ENCODE results near the gene INSR. TPM values are rescaled to one million over a fixed set of nuclear protein-coding genes. Genes with fewer than 3 reads are reported as not detected.
A peak's percentile ranks its signal among the peaks of the same experiment; 100 is the strongest.

The INSR gene
- total and polyA plus RNA-seq, 2 of the 8 experiments (the other 6 are each of a cell fraction or from before 2014, with no cell fraction given), result 13.1 to 48.7 TPM

GRCh38 chr19:7069904-7070226, 224.3 kb downstream of the INSR start:
- no peak overlapping the region for H3K27ac ChIP-seq (ENCODE audit: low read depth, low read length)
- no peak for DNase-seq (ENCODE audit: low read depth in 1 of 2, low spot score in 2 of 2)
- WGBS, 2 experiments (ENCODE audit: extremely low coverage in 1 of 2, insufficient coverage in 1 of 2, insufficient read length in 1 of 2, insufficient replicate concordance in 2 of 2, low coverage in 1 of 2, low lambda C conversion rate in 2 of 2, missing lambda C conversion rate in 1 of 2), result 6% methylated on average over 12 of the region's 12 CpGs; no CpG with 5 or more reads in 1 of the 2 experiments
- TF ChIP-seq MAX (IDR thresholded peaks at IDR 0.05), result no peak
- no peak for TF ChIP-seq POU5F1 (IDR thresholded peaks at IDR 0.05; ENCODE audit: low read depth, low read length)
- TF ChIP-seq ATF3 (IDR thresholded peaks at IDR 0.05; ENCODE audit: insufficient read depth, low read depth, low read length), result no peak
- TF ChIP-seq, protein P1, sequence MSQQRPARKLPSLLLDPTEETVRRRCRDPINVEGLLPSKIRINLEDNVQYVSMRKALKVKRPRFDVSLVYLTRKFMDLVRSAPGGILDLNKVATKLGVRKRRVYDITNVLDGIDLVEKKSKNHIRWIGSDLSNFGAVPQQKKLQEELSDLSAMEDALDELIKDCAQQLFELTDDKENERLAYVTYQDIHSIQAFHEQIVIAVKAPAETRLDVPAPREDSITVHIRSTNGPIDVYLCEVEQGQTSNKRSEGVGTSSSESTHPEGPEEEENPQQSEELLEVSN (IDR thresholded peaks at IDR 0.05), result no peak
- no peak for TF ChIP-seq SUZ12 (IDR thresholded peaks at IDR 0.05; ENCODE audit: low read length)
- no peak for TF ChIP-seq GABPA (IDR thresholded peaks at IDR 0.05; ENCODE audit: borderline replicate concordance, insufficient read depth, low read length)
- TF ChIP-seq NRF1 (IDR thresholded peaks at IDR 0.05; ENCODE audit: low read depth, low read length), result no peak
- no peak for TF ChIP-seq BCL11A (IDR thresholded peaks at IDR 0.05; ENCODE audit: low read depth in 2 of 2, low read length in 2 of 2)
- TF ChIP-seq TEAD4 (IDR thresholded peaks at IDR 0.05; ENCODE audit: low read depth, low read length), result no peak
- no peak for TF ChIP-seq SIRT6 (IDR thresholded peaks at IDR 0.05; ENCODE audit: low read length)
- TF ChIP-seq YY1 (IDR thresholded peaks at IDR 0.05; ENCODE audit: low read depth, low read length), result no peak
- TF ChIP-seq SP1 (IDR thresholded peaks at IDR 0.05; ENCODE audit: low read depth, low read length), result no peak
- no peak for TF ChIP-seq SRF (IDR thresholded peaks at IDR 0.05; ENCODE audit: low read depth, low read length)

More at GRCh38 chr19:7069904-7070226, 224.3 kb downstream of the INSR start:
- H2BK5ac ChIP-seq (ENCODE audit: low read depth, low read length), result no peak overlapping the region
- H3K9ac ChIP-seq (replicated peaks in 1 of 4; ENCODE audit: extremely low read depth in 1 of 4, low read depth in 3 of 4, low read length in 3 of 4), result peak overlapping the region; percentile 56 to 59 (median 58)
- peaks cover 6 to 10% of the 10 kb centered on the region in 2 experiments; a peak in 2 of 4 replicates for H3K9me3 ChIP-seq (ENCODE audit: insufficient read depth in 2 of 2, low read depth in 1 of 2, low read length in 1 of 2)
- peak overlapping the region; percentile 85 to 95 (median 90) for H3K4me3 ChIP-seq (ENCODE audit: extremely low read depth in 1 of 4, insufficient read depth in 2 of 4, low read depth in 3 of 4, low read length in 4 of 4)
- no peak overlapping the region for H3K4ac ChIP-seq (replicated peaks; ENCODE audit: insufficient read length, low read depth, low read length)
- no peak overlapping the region for H2BK15ac ChIP-seq (ENCODE audit: low read length)
- 0 out of 2 replicates have a peak overlapping the region, but pooled peaks have one; percentile 1 for H2AFZ ChIP-seq (ENCODE audit: low read length)
- H3K4me1 ChIP-seq (replicated peaks in 1 of 4; ENCODE audit: control insufficient read depth in 3 of 4, insufficient read depth in 4 of 4, low read length in 3 of 4), result no peaks in the 10 kb centered on the region
- no peaks in the 10 kb centered on the region for H4K20me1 ChIP-seq (replicated peaks in 1 of 2; ENCODE audit: control insufficient read depth in 1 of 2, insufficient read depth in 2 of 2, low read length in 2 of 2)
- H2BK20ac ChIP-seq (ENCODE audit: low read length), result no peak overlapping the region
- no peak overlapping the region for H2BK12ac ChIP-seq (ENCODE audit: low read depth, low read length)
- no peak overlapping the region for H3K23ac ChIP-seq (ENCODE audit: insufficient read length)
- peak overlapping the region; percentile 66 to 79 for H3K4me2 ChIP-seq (ENCODE audit: insufficient read depth in 1 of 2, low read depth in 2 of 2, low read length in 2 of 2)
- no peak overlapping the region for H3K56ac ChIP-seq (replicated peaks; ENCODE audit: insufficient read length, low read depth, low read length)
- ChIA-PET CTCF (ENCODE audit: partially characterized antibody) (interaction anchor here (1.1 kb wide), 1 partner anchor 311 kb away, joined by 4 read pairs; no protein-coding TSS in a partner anchor), POLR2A (ENCODE audit: partially characterized antibody) (interaction anchor here (1.1 to 1.8 kb wide), 4 partner anchors 9 to 29 kb away, joined by 3 to 8 read pairs (median 4); no protein-coding TSS in a partner anchor)
- FAIRE-seq, result no peak
- H2BK120ac ChIP-seq (replicated peaks; ENCODE audit: low read depth, low read length), result no peak overlapping the region
- H3K79me1 ChIP-seq (ENCODE audit: low read depth, low read length), result no peaks in the 10 kb centered on the region
- no peak overlapping the region for H4K5ac ChIP-seq (ENCODE audit: insufficient read length, low read depth, low read length)
- no peak overlapping the region for H2AK5ac ChIP-seq (ENCODE audit: low read depth, low read length)
- peaks cover 2% of the 10 kb centered on the region; the same call in 1 of the 2 replicates for H3K23me2 ChIP-seq (ENCODE audit: low read depth, low read length)
- H4K8ac ChIP-seq (ENCODE audit: extremely low read depth, insufficient read depth, low read length), result no peak overlapping the region
- no peak overlapping the region for H3K18ac ChIP-seq (ENCODE audit: extremely low read depth, low read length)
- peaks cover 0 to 8% of the 10 kb centered on the region in 2 experiments; a peak in 2 of 4 replicates for H3K79me2 ChIP-seq (ENCODE audit: control insufficient read depth in 1 of 2, insufficient read depth in 2 of 2, low read length in 2 of 2)
- H3K27me3 ChIP-seq (replicated peaks in 1 of 4; ENCODE audit: control insufficient read depth in 3 of 4, extremely low read depth in 1 of 4, insufficient read depth in 3 of 4, low read length in 3 of 4), result no peaks in the 10 kb centered on the region
- peaks cover 5 to 25% (median 12%) of the 10 kb centered on the region in 4 experiments; a peak in 7 of 8 replicates for H3K36me3 ChIP-seq (ENCODE audit: control insufficient read depth in 2 of 4, insufficient read depth in 4 of 4, low read length in 3 of 4)
- no peak overlapping the region for H3K14ac ChIP-seq (ENCODE audit: insufficient read length)
- no peak overlapping the region for H4K91ac ChIP-seq (replicated peaks; ENCODE audit: insufficient read length, low read length)

All from H1 (cell line).